ENCODE data around the gene SRGAP1. TPM values are rescaled to one million over a fixed set of nuclear protein-coding genes. Genes with fewer than 3 reads are reported as not detected.

The SRGAP1 gene
- polyA plus RNA-seq, 1 experiment: 24.9 TPM

DNA sequence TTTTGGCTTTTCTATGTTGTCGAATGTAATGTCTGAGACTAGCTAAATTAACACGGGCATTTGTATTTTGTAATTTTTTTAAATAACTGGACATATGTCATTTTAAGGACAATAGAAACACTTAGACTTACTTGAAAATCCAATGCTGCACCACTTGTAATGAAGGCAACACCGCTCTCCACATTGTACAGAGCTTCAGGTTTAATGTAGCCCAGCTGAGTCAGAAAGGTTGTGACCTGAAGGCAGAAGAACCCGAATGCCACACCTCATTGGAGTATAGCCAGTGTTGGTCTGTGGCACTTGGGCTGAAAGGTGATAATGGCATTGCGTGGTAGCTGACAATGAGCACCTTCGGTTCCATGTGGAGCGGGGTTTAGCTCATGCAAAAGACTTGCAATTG is 298.3 kb downstream of the SRGAP1 start:
- H3K9me3 ChIP-seq (ENCODE audit: control insufficient read depth, insufficient read depth, low read length): no peaks in the 10 kb centered on the region
- H3K4me3 ChIP-seq (ENCODE audit: low read depth, low read length): no peak overlapping the region
- ChIA-PET CTCF (no interaction called here), POLR2A (interaction anchor here (0.5 kb wide), 1 partner anchor 8 kb away, joined by 3 read pairs; no protein-coding TSS in a partner anchor)
- no peak overlapping the region for H3K27ac ChIP-seq (ENCODE audit: low read depth, low read length)
- DNase-seq (ENCODE audit: low read depth, low spot score): no peak
- TF ChIP-seq, protein P1, sequence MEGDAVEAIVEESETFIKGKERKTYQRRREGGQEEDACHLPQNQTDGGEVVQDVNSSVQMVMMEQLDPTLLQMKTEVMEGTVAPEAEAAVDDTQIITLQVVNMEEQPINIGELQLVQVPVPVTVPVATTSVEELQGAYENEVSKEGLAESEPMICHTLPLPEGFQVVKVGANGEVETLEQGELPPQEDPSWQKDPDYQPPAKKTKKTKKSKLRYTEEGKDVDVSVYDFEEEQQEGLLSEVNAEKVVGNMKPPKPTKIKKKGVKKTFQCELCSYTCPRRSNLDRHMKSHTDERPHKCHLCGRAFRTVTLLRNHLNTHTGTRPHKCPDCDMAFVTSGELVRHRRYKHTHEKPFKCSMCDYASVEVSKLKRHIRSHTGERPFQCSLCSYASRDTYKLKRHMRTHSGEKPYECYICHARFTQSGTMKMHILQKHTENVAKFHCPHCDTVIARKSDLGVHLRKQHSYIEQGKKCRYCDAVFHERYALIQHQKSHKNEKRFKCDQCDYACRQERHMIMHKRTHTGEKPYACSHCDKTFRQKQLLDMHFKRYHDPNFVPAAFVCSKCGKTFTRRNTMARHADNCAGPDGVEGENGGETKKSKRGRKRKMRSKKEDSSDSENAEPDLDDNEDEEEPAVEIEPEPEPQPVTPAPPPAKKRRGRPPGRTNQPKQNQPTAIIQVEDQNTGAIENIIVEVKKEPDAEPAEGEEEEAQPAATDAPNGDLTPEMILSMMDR (IDR thresholded peaks at IDR 0.05; ENCODE audit: low read depth, low read length): no peak
- H3K27me3 ChIP-seq (ENCODE audit: control insufficient read depth, insufficient read depth, low read length): no peaks in the 10 kb centered on the region

DNA sequence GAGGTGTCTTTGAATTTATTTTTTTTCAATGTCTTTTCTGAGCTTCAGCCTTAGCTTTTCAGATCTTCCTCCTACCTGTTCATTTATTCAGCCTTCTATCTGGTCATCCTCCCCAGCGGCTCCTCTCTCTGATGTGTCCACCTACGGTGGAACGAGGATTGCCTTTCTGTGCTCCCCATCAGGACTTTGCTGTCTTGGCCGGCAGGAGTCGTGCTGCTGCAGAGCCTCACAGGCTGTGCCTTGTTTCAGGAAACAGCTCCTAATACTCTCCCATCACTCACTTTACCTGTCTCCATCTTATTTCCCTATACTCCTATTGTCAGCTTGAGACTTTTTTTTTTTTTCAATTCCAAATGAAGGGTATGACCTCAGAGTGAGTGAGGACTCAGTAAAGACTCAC is 300.7 kb downstream of the SRGAP1 start:
- TF ChIP-seq, protein P1 (IDR thresholded peaks at IDR 0.05; ENCODE audit: low read depth, low read length): no peak
- H3K27ac ChIP-seq (ENCODE audit: low read depth, low read length): no peak overlapping the region
- H3K4me3 ChIP-seq (ENCODE audit: low read depth, low read length): no peak overlapping the region
- H3K27me3 ChIP-seq (ENCODE audit: control insufficient read depth, insufficient read depth, low read length): no peaks in the 10 kb centered on the region
- DNase-seq (ENCODE audit: low read depth, low spot score): no peak
- no peaks in the 10 kb centered on the region for H3K9me3 ChIP-seq (ENCODE audit: control insufficient read depth, insufficient read depth, low read length)
- ChIA-PET CTCF (interaction anchor here (1.5 kb wide), 1 partner anchor 36 kb away, joined by 3 read pairs; no protein-coding TSS in a partner anchor), POLR2A (no interaction called here)

DNA sequence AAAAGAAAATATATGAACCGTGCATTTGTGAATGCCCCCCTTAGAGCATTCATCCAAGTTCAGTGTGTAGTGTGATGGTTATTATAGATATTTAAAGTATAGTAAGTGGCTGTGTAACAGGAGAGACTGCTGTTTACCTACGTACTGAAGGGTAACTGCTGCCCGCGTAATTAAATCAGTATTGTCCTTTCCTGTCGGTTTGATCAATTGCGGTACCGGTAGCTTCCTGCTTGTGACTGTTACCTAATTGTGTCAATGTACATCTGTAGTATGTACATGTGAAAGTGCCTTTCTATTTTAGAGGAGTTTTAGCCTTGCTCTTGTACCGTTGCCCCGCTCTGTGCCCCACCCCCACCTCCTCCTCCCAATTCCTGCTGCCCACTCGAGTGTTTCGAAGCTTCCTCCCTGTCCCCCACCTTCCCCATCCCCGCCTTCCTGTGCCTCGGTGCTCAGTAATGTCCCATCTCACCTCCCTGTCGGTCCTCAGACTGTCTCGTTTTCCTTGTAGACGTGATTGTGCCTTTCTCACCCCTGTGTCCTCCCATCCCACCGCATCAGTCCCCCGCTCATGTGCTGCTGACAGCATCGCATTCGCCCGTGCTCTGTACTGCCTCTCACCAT is 302.6 kb downstream of the SRGAP1 start:
- DNase-seq (ENCODE audit: low read depth, low spot score): no peak
- H3K9me3 ChIP-seq (ENCODE audit: control insufficient read depth, insufficient read depth, low read length): no peaks in the 10 kb centered on the region
- ChIA-PET CTCF (interaction anchor here (0.5 kb wide), 1 partner anchor 348 kb away, joined by 3 read pairs; no protein-coding TSS in a partner anchor), POLR2A (no interaction called here)
- TF ChIP-seq, protein P1 (IDR thresholded peaks at IDR 0.05; ENCODE audit: low read depth, low read length): no peak
- no peak overlapping the region for H3K27ac ChIP-seq (ENCODE audit: low read depth, low read length)
- no peak overlapping the region for H3K4me3 ChIP-seq (ENCODE audit: low read depth, low read length)
- H3K27me3 ChIP-seq (ENCODE audit: control insufficient read depth, insufficient read depth, low read length): no peaks in the 10 kb centered on the region

DNA sequence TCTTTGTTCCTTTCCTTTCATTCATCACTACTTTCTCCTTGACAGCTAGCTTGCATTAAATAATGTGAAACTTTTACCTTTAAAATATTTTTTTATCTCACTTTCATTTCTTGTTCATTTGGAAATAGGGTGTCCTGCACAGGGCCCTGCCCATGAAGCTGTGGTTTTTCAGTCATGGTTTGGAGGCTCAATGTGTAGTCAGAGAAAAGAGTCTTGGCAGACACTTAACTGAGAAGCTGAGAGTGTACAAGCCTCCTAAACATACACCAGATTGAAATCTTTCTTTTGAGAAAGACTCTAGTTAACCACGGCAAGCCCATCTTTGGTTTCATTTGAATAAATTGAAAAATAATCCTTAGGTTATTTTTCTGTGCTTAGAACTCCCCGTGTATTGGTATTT is 303.4 kb downstream of the SRGAP1 start:
- H3K27ac ChIP-seq (ENCODE audit: low read depth, low read length): no peak overlapping the region
- CTCF ChIA-PET: no interaction called here
- TF ChIP-seq, protein P1 (IDR thresholded peaks at IDR 0.05; ENCODE audit: low read depth, low read length): no peak
- H3K9me3 ChIP-seq (ENCODE audit: control insufficient read depth, insufficient read depth, low read length): no peaks in the 10 kb centered on the region
- POLR2A ChIA-PET: no interaction called here
- DNase-seq (ENCODE audit: low read depth, low spot score): no peak
- no peak overlapping the region for H3K4me3 ChIP-seq (ENCODE audit: low read depth, low read length)
- H3K27me3 ChIP-seq (ENCODE audit: control insufficient read depth, insufficient read depth, low read length): no peaks in the 10 kb centered on the region

DNA sequence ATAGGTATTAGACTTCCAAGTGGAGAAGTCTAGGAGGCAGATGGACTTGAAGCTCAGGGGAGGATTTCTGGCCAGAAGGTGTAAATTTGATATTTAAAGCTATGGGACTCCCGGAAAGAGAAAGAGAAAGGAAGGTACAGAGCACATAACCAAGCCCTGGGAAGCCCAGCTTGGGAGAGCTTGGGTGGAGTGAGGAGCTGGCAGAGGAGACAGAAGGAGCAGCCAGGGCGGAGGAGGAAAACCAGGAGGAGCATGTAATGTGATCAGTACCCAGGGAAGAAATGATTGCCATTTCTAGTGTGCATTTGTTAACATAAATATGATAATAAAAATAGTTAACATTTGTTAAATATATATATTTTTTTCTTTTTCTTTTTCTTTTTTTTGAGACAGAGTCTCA is 310.2 kb downstream of the SRGAP1 start:
- Histone ChIP-seq H3K27ac (ENCODE audit: low read depth, low read length) (no peak overlapping the region), H3K4me3 (ENCODE audit: low read depth, low read length) (no peak overlapping the region), H3K27me3 (ENCODE audit: control insufficient read depth, insufficient read depth, low read length) (no peaks in the 10 kb centered on the region), H3K9me3 (ENCODE audit: control insufficient read depth, insufficient read depth, low read length) (no peaks in the 10 kb centered on the region)
- TF ChIP-seq, protein P1 (IDR thresholded peaks at IDR 0.05; ENCODE audit: low read depth, low read length): no peak
- no peak for DNase-seq (ENCODE audit: low read depth, low spot score)
- ChIA-PET CTCF (interaction anchor here (1.2 kb wide), 1 partner anchor 311 kb away, joined by 3 read pairs; no protein-coding TSS in a partner anchor), POLR2A (no interaction called here)

Data from AG04450 (cell line).